HCT116 (cell line): Measurements from ENCODE around the gene ST6GALNAC5. TPM values are rescaled to one million over a fixed set of nuclear protein-coding genes. Genes with fewer than 3 reads are reported as not detected.

Experiments used
- ATAC-seq: fragments of 200-7000 bp; cut with Tn5 transposase; 2 replicates; pipeline ENCODE4 v1.9.1; 2020; ENCODE audit warnings: mild to moderate bottlenecking, moderate library complexity
- BruUV-seq: library from RNA; stranded (reverse); fragments of 400-500 nt; replicated peaks from 2 replicates; lab custom pipeline; 2021; lab: Mats Ljungman, UMichigan
- CTCF ChIA-PET: fragments of 300-600 bp; sonication (Branson Sonifier 250); formaldehyde crosslinking; loops from one replicate; lab custom pipeline; 2021; ENCODE audit warnings: antibody characterized with exemption; lab: Charles Lee
- POLR2A ChIA-PET: fragments of 300-600, 350-600 bp; sonication (Branson Sonifier 250); formaldehyde crosslinking; loops from one replicate; lab custom pipeline; 2021; ENCODE audit warnings: antibody characterized with exemption; lab: Charles Lee
- RAD21 ChIA-PET, 2 experiments: fragments of 300-600 bp; sonication (Branson Sonifier 250); formaldehyde crosslinking; loops; one replicate each; lab custom pipeline; 2023; ENCODE audit warnings: low total read pairs in 2 of 2; ENCODE audit not compliant: uncharacterized antibody in 2 of 2, unreplicated experiment in 2 of 2, low non-redundant PET in 1 of 2; lab: Charles Lee
- DNase-seq: peaks from one replicate; pipeline ENCODE4 v3.0.0-alpha.2; 2010; ENCODE audit warnings: low read depth, low spot score
- H2AFZ ChIP-seq: fragments of 200-600 bp; shearing (Covaris generic), sonication (generic); 2 replicates; pipeline ENCODE4 v1.6.1; 2017; ENCODE audit warnings: low read depth, mixed run types, mixed read lengths, antibody characterized with exemption, low read length; ENCODE audit not compliant: poor library complexity, severe bottlenecking
- H3K27ac ChIP-seq: 2 replicates; pipeline ENCODE4 v1.5.1; 2012; ENCODE audit warnings: low read depth, low read length
- H3K27me3 ChIP-seq: fragments of 200-600 bp; sonication (generic); 2 replicates; pipeline ENCODE4 v1.6.1; 2016; ENCODE audit warnings: mixed run types, low read length, mixed read lengths; ENCODE audit not compliant: insufficient read depth
- H3K36me3 ChIP-seq, 2 experiments: fragments of 200-500 bp in 1 of 2; fragments of 200-600 bp in 1 of 2; sonication (Bioruptor generic) in 1 of 2; sonication (generic) in 1 of 2; 2 replicates each; pipeline versions ENCODE4 v1.5.1 to v1.6.1; 2014 to 2016; ENCODE audit warnings: low read length in 2 of 2, inconsistent platforms in 1 of 2, mixed read lengths in 1 of 2, mixed run types in 1 of 2; ENCODE audit not compliant: insufficient read depth in 2 of 2, control insufficient read depth in 1 of 2
- H3K4me1 ChIP-seq, 2 experiments: fragments of 200-600 bp in 1 of 2; sonication (generic) in 1 of 2; 2 replicates each; pipeline versions ENCODE4 v1.5.1 to v1.6.1; 2012 to 2017; ENCODE audit warnings: low read length in 2 of 2, inconsistent platforms in 1 of 2, mild to moderate bottlenecking in 1 of 2, mixed read lengths in 1 of 2, mixed run types in 1 of 2, moderate library complexity in 1 of 2; ENCODE audit not compliant: insufficient read depth in 2 of 2, control insufficient read depth in 1 of 2
- H3K4me2 ChIP-seq: fragments of 200-600 bp; sonication (generic); 2 replicates; pipeline ENCODE4 v1.6.1; 2017; ENCODE audit warnings: mixed run types, low read length, mixed read lengths
- H3K4me3 ChIP-seq, 2 experiments: fragments of 200-600 bp in 1 of 2; sonication (generic) in 1 of 2; replicated peaks in 1 of 2; 2 replicates each; pipeline ENCODE4 v1.5.1; 2011 to 2016; ENCODE audit warnings: low read length in 2 of 2, control low read depth in 1 of 2, low read depth in 1 of 2, mild to moderate bottlenecking in 1 of 2, mixed read lengths in 1 of 2, mixed run types in 1 of 2
- H3K79me2 ChIP-seq: fragments of 200-600 bp; sonication (generic); 2 replicates; pipeline ENCODE4 v1.6.1; 2017; ENCODE audit warnings: mild to moderate bottlenecking, mixed run types, low read length, moderate library complexity, mixed read lengths; ENCODE audit not compliant: insufficient read depth
- H3K9ac ChIP-seq: fragments of 200-600 bp; sonication (generic); 2 replicates; pipeline ENCODE4 v1.6.1; 2016; ENCODE audit warnings: low read length, mixed read lengths
- H3K9me2 ChIP-seq: fragments of 200-600 bp; sonication (generic), shearing (Covaris generic); 2 replicates; pipeline ENCODE4 v1.6.1; 2017; ENCODE audit warnings: mixed run types, mild to moderate bottlenecking, moderate library complexity; ENCODE audit not compliant: insufficient read depth
- H3K9me3 ChIP-seq, 2 experiments: fragments of 200-500 bp in 1 of 2; fragments of 200-600 bp in 1 of 2; sonication (Bioruptor generic) in 1 of 2; sonication (generic) in 1 of 2; 2 replicates each; pipeline ENCODE4 v1.6.1; 2014 to 2017; ENCODE audit warnings: low read length in 2 of 2, mixed read lengths in 2 of 2, inconsistent platforms in 1 of 2, low read depth in 1 of 2, mild to moderate bottlenecking in 1 of 2, mixed run types in 1 of 2, moderate library complexity in 1 of 2; ENCODE audit not compliant: control insufficient read depth in 1 of 2, insufficient read depth in 1 of 2
- H4K20me1 ChIP-seq: fragments of 200-600 bp; sonication (generic), shearing (Covaris generic); 2 replicates; pipeline ENCODE4 v1.6.1; 2017; ENCODE audit warnings: mixed run types, mild to moderate bottlenecking, moderate library complexity; ENCODE audit not compliant: insufficient read depth
- ATF3 ChIP-seq: IDR thresholded peaks from 2 replicates; pipeline ENCODE4 v1.6.1; 2012
- CBX3 ChIP-seq: IDR thresholded peaks from 2 replicates; pipeline ENCODE4 v1.6.1; 2012; ENCODE audit warnings: low read depth
- CTCF ChIP-seq, 3 experiments: fragments of 200-600 bp in 1 of 3; sonication (generic) in 1 of 3; IDR thresholded peaks in 2 of 3; conservative IDR thresholded peaks in 1 of 3; 2 replicates each; pipeline ENCODE4 v1.5.1; 2012 to 2017; ENCODE audit warnings: low read depth in 2 of 3, low read length in 2 of 3, antibody characterized with exemption in 1 of 3, borderline replicate concordance in 1 of 3, control low read depth in 1 of 3, mild to moderate bottlenecking in 1 of 3, mixed read lengths in 1 of 3, mixed run types in 1 of 3, moderate library complexity in 1 of 3; ENCODE audit not compliant: insufficient read depth in 1 of 3
- EGR1 ChIP-seq: IDR thresholded peaks from 2 replicates; pipeline ENCODE4 v1.6.1; 2012; ENCODE audit warnings: low read depth
- ELF1 ChIP-seq: IDR thresholded peaks from 2 replicates; pipeline ENCODE4 v1.6.1; 2012; ENCODE audit warnings: low read depth, borderline replicate concordance
- FOSL1 ChIP-seq: IDR thresholded peaks from 2 replicates; pipeline ENCODE4 v1.6.1; 2012; ENCODE audit warnings: low read depth
- JUND ChIP-seq: IDR thresholded peaks from 2 replicates; pipeline ENCODE4 v1.6.1; 2012
- POLR2A ChIP-seq: IDR thresholded peaks from 2 replicates; pipeline ENCODE4 v1.7.0; 2011; ENCODE audit warnings: borderline replicate concordance; ENCODE audit not compliant: insufficient read depth, insufficient read length; ENCODE audit errors: extremely low read depth
- POLR2AphosphoS5 ChIP-seq: IDR thresholded peaks from 2 replicates; pipeline ENCODE4 v1.6.1; 2011; ENCODE audit warnings: mild to moderate bottlenecking, low read depth, low read length, moderate library complexity
- RAD21 ChIP-seq: IDR thresholded peaks from 2 replicates; pipeline ENCODE4 v1.6.1; 2012; ENCODE audit warnings: low read depth, mild to moderate bottlenecking
- SIN3A ChIP-seq: IDR thresholded peaks from 2 replicates; pipeline ENCODE4 v1.6.1; 2012; ENCODE audit warnings: low read depth
- SP1 ChIP-seq: IDR thresholded peaks from 2 replicates; pipeline ENCODE4 v1.6.1; 2012; ENCODE audit warnings: low read depth
- SRF ChIP-seq: IDR thresholded peaks from 2 replicates; pipeline ENCODE4 v1.6.1; 2012; ENCODE audit warnings: low read depth
- YY1 ChIP-seq: IDR thresholded peaks from 2 replicates; pipeline ENCODE4 v1.6.1; 2011; ENCODE audit warnings: low read length, low read depth, moderate library complexity, mild to moderate bottlenecking; ENCODE audit not compliant: insufficient replicate concordance; ENCODE audit errors: extremely low read depth
- ZBTB33 ChIP-seq: IDR thresholded peaks from 2 replicates; pipeline ENCODE4 v1.6.1; 2011; ENCODE audit warnings: mild to moderate bottlenecking, low read length, moderate library complexity; ENCODE audit not compliant: insufficient replicate concordance; ENCODE audit errors: extremely low read depth
- ZNF274 ChIP-seq: fragments of 200-500 bp; sonication (Bioruptor generic); IDR thresholded peaks from 2 replicates; pipeline ENCODE4 v1.6.1; 2014; ENCODE audit warnings: mild to moderate bottlenecking, low read depth, low read length, inconsistent platforms
- intact Hi-C: fragments of 100-400 bp; cut with micrococcal nuclease; formaldehyde crosslinking; loops from 2 replicates; pipeline ENCODE4 v1.10.0; 2022
- total RNA-seq: library from RNA; stranded (reverse); gene quantifications from one replicate; pipeline ENCODE4 v1.2.1, GENCODE V29; 2021; ENCODE audit not compliant: unreplicated experiment
- TF ChIP-seq, protein P1 (sequence below): IDR thresholded peaks from 2 replicates; pipeline ENCODE4 v1.6.1; 2012

Gene ST6GALNAC5
- total RNA-seq, 1 experiment from 2014 or later = 1.2 TPM

DNA sequence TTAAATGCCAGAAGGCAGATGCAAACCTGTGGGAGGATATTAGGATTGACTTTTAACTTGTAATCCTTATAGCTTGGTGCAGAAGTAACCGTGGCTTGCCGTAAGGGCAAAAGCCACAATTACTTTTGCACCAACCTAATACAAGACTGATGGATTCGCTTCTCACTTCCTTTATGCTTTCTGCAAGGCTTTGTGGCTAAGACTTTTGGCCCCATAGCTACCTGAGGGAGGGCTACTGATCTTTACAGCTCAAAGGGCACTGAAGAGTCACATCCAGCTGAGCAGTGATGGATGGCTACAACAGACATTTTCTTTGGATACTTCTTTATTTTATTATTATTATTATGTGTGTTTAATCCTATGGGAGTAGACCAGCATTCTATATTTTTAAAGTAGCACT is 140.4 kb downstream of the ST6GALNAC5 start (continued):
- no peak for TF ChIP-seq ATF3
- TF ChIP-seq, all 23 proteins: peak for 0

- Histone ChIP-seq H3K4me3 (no peak overlapping the region), H3K4me1 (peaks cover 4 to 7% of the 10 kb centered on the region in 2 experiments), H3K9me2 (no peaks in the 10 kb centered on the region), H2AFZ (no peak overlapping the region), H3K79me2 (no peaks in the 10 kb centered on the region)
- RAD21 ChIA-PET = no interaction called here
- POLR2A ChIA-PET = no interaction called here
- CTCF ChIA-PET = no interaction called here
- ATAC-seq = no peak
- TF ChIP-seq POLR2AphosphoS5 (no peak), YY1 (no peak), CBX3 (no peak), JUND (no peak), ELF1 (no peak), FOSL1 (no peak), ZNF274 (no peak), RAD21 (no peak), EGR1 (no peak), POLR2A (no peak), SIN3A (no peak), ZBTB33 (no peak), SP1 (no peak), SRF (no peak), CTCF (IDR thresholded peaks at IDR 0.05 in 2 of 3, conservative IDR thresholded peaks at IDR 0.05 in 1 of 3; ENCODE audit: borderline replicate concordance in 1 of 3, insufficient read depth in 1 of 3, low read depth in 2 of 3, low read length in 2 of 3) (no peak)
- TF ChIP-seq, protein P1, sequence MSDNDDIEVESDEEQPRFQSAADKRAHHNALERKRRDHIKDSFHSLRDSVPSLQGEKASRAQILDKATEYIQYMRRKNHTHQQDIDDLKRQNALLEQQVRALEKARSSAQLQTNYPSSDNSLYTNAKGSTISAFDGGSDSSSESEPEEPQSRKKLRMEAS = no peak
- TF ChIP-seq, all 23 proteins: peak for 0
- no peaks in the 10 kb centered on the region for H3K9me3 ChIP-seq
- H3K9ac ChIP-seq = no peak overlapping the region
- H3K27me3 ChIP-seq = no peaks in the 10 kb centered on the region
- no peak overlapping the region for H3K27ac ChIP-seq
- H3K36me3 ChIP-seq = no peaks in the 10 kb centered on the region
- H3K4me2 ChIP-seq = no peak overlapping the region
- no peak for DNase-seq
- no peaks in the 10 kb centered on the region for H4K20me1 ChIP-seq
- intact Hi-C loops = no loop called here
- no TSS peak for BruUV-seq
Observed at GRCh38 chr1:77010937-77011336, 143.7 kb downstream of the ST6GALNAC5 start.
